ENCODE measurements around the gene CDCA4.

GRCh38 chr14:104966261-104966865, 54.5 kb downstream of the CDCA4 start:
- no peak for TF ChIP-seq EZH2 (IDR thresholded peaks at IDR 0.05; ENCODE audit: borderline replicate concordance, insufficient read depth, low read depth, low read length, poor library complexity, severe bottlenecking)
- TF ChIP-seq CTCF (IDR thresholded peaks at IDR 0.05) = no peak
